ENCODE results near the gene TIAM2. TPM values are rescaled to one million over a fixed set of nuclear protein-coding genes. Genes with fewer than 3 reads are reported as not detected.

The TIAM2 gene
- total RNA-seq, 2 donors from 2014 or later: 9.3 to 10.3 TPM

DNA sequence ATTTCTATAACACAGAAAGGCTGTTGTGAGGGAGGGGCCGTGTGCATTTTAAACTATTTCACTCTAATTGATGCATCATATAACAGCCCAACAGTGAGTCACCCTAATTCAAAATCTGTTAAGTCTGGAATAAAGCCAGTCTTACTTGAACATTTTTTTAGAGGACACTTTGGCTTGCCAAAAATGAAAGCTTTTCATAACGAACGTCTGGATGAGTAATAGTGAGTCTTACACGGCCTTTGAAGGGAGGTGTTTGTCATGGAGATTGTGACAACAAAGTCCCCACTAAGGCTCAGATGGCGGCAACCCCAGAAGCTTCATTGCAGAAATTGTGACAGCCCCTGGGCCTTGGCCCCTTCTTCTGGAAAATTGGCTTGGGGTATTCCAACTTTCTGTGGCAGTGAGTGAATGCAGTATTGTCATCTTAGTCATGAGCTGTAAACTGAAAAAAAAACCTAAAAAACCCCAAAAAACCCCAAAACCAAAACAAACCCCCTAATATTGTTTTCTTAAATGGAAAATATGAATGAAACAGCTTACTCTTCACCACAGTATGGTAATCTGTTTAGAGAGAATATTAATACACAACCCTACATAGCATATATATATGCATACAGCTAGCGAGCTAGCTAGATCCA is 176.1 kb downstream of the TIAM2 start:
- H3K36me3 ChIP-seq: no peaks in the 10 kb centered on the region
- peak; percentile 91 for DNase-seq (ENCODE audit: low spot score)
- H3K27me3 ChIP-seq: no peaks in the 10 kb centered on the region
- H3K4me3 ChIP-seq: no peak overlapping the region
- no peaks in the 10 kb centered on the region for H3K9me3 ChIP-seq
- peak overlapping the region in 1 of 2 donors; percentile 19 for H3K27ac ChIP-seq
- TF ChIP-seq, protein P1, sequence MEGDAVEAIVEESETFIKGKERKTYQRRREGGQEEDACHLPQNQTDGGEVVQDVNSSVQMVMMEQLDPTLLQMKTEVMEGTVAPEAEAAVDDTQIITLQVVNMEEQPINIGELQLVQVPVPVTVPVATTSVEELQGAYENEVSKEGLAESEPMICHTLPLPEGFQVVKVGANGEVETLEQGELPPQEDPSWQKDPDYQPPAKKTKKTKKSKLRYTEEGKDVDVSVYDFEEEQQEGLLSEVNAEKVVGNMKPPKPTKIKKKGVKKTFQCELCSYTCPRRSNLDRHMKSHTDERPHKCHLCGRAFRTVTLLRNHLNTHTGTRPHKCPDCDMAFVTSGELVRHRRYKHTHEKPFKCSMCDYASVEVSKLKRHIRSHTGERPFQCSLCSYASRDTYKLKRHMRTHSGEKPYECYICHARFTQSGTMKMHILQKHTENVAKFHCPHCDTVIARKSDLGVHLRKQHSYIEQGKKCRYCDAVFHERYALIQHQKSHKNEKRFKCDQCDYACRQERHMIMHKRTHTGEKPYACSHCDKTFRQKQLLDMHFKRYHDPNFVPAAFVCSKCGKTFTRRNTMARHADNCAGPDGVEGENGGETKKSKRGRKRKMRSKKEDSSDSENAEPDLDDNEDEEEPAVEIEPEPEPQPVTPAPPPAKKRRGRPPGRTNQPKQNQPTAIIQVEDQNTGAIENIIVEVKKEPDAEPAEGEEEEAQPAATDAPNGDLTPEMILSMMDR (IDR thresholded peaks at IDR 0.05): no peak
- H3K4me1 ChIP-seq: peaks cover 0 to 25% of the 10 kb centered on the region in 2 donors

- no peak overlapping the region for H3K4me3 ChIP-seq
- H3K4me1 ChIP-seq: peaks cover 0 to 25% of the 10 kb centered on the region in 2 donors
- H3K9me3 ChIP-seq: no peaks in the 10 kb centered on the region
- no peaks in the 10 kb centered on the region for H3K36me3 ChIP-seq
- H3K27ac ChIP-seq: peak overlapping the region in 1 of 2 donors; percentile 17
- DNase-seq (ENCODE audit: low spot score): no peak
- no peaks in the 10 kb centered on the region for H3K27me3 ChIP-seq
- TF ChIP-seq, protein P1 (IDR thresholded peaks at IDR 0.05): no peak
Observed at GRCh38 chr6:155171747-155172449, 176.8 kb downstream of the TIAM2 start.

DNA sequence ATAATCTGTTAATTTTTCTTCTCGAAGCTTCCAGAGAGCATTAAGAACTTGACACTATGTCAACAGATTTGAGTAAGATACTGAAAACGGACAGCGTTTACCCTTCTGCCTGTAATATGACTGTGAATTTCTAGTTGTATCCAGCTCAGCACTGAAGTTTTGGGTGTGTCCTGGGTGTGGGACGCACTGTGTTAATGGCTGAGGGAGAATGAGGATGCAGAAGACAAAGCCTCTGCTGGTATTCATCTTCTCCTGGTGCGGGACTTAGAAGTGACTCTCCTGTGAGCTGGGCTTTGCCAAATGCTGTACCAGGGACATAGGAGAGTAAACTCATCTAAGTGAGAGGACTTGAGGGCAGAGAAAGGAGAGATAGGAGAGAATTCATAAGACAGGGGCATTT is 178.4 kb downstream of the TIAM2 start:
- TF ChIP-seq, protein P1 (IDR thresholded peaks at IDR 0.05): no peak
- no peaks in the 10 kb centered on the region for H3K36me3 ChIP-seq
- H3K4me1 ChIP-seq: peaks cover 0 to 25% of the 10 kb centered on the region in 2 donors
- H3K4me3 ChIP-seq: no peak overlapping the region
- H3K9me3 ChIP-seq: no peaks in the 10 kb centered on the region
- no peak for DNase-seq (ENCODE audit: low spot score)
- H3K27ac ChIP-seq: no peak overlapping the region
- H3K27me3 ChIP-seq: no peaks in the 10 kb centered on the region

GRCh38 chr6:155174576-155175211 is 179.6 kb downstream of the TIAM2 start:
- TF ChIP-seq, protein P1 (IDR thresholded peaks at IDR 0.05): peak; percentile 17 to 77
- H3K27ac ChIP-seq: no peak overlapping the region
- no peak overlapping the region for H3K4me3 ChIP-seq
- H3K9me3 ChIP-seq: no peaks in the 10 kb centered on the region
- H3K27me3 ChIP-seq: no peaks in the 10 kb centered on the region
- no peaks in the 10 kb centered on the region for H3K36me3 ChIP-seq
- DNase-seq (ENCODE audit: low spot score): no peak
- peaks cover 0 to 25% of the 10 kb centered on the region in 2 donors for H3K4me1 ChIP-seq

GRCh38 chr6:155177363-155177961 is 182.3 kb downstream of the TIAM2 start:
- TF ChIP-seq, protein P1 (IDR thresholded peaks at IDR 0.05): peak; percentile 57 to 76
- peaks cover 0 to 7% of the 10 kb centered on the region in 2 donors for H3K4me1 ChIP-seq
- no peaks in the 10 kb centered on the region for H3K27me3 ChIP-seq
- no peaks in the 10 kb centered on the region for H3K36me3 ChIP-seq
- H3K9me3 ChIP-seq: no peaks in the 10 kb centered on the region
- H3K4me3 ChIP-seq: no peak overlapping the region
- no peak overlapping the region for H3K27ac ChIP-seq
- DNase-seq (ENCODE audit: low spot score): no peak

All from right atrium auricular region (tissue), 2 donors.